ENCODE measurements around the gene ADAMTSL4.
"Not testable (repeated sequence)": the region's sequence is repeated elsewhere in the genome, so short reads cannot be mapped to it uniquely, and the experiment has no call there.

Gene ADAMTSL4

DNA sequence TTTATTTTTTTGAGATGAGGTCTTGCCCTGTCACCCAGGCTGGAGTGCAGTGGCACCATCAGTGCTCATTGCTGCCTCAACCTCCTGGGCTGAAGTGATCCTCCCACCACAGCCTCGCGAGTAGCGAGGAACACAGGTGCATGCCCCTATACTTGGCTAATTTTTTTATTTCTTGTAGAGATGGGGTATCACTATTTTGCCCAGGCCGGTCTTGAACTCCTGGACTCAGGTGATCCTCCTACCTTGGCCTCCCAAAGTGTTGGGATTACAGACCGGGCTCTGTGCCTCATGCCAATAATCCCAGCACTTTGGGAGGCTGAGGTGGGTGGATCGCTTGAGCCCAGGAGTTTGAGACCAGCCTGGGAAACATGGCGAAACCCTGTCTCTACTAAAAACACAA, 32.2 kb downstream of the ADAMTSL4 start:
- not testable (repeated sequence) for DNase-seq (ENCODE audit: low read depth in 2 of 2, low spot score in 1 of 2)

DNA sequence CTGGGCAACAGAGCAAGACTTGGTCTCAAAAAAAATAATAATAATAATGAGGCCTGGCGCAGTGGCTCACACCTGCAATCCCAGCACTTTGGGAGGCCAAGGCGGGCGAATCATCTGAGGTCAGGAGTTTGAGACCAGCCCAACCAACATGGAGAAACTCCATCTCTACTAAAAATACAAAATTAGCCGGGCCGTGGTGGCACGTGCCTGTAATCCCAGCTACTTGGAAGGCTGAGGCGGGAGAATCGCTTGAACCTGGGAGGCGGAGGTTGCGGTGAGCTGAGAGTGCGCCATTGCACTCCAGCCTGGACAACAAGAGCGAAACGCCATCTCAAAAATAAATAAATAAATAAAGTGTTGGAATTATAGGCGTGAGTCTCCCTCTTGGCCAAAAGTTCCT, 32.8 kb downstream of the ADAMTSL4 start:
- not testable (repeated sequence) for DNase-seq (ENCODE audit: low read depth in 2 of 2, low spot score in 1 of 2)

DNA sequence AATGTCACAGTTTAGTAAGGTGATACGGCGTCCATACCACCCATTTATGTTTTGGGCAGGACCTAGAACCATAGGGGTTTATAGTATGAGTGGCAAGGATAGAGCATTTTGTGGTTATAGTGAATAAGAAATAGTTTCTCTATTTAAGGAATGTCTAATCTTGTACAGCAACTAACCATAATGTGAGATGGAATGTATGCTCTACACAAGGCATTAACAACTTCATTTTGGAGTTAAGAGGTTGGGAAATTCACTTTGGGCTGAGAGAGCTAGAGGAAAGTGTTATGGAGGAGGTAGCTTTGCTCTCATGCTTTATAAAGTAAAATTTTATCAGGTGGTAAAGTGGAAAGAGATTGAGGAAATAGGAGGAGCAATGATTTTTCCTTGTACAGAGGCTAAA, 33.2 kb downstream of the ADAMTSL4 start:
- DNase-seq (ENCODE audit: low read depth in 2 of 2, low spot score in 1 of 2), result no peak

DNA sequence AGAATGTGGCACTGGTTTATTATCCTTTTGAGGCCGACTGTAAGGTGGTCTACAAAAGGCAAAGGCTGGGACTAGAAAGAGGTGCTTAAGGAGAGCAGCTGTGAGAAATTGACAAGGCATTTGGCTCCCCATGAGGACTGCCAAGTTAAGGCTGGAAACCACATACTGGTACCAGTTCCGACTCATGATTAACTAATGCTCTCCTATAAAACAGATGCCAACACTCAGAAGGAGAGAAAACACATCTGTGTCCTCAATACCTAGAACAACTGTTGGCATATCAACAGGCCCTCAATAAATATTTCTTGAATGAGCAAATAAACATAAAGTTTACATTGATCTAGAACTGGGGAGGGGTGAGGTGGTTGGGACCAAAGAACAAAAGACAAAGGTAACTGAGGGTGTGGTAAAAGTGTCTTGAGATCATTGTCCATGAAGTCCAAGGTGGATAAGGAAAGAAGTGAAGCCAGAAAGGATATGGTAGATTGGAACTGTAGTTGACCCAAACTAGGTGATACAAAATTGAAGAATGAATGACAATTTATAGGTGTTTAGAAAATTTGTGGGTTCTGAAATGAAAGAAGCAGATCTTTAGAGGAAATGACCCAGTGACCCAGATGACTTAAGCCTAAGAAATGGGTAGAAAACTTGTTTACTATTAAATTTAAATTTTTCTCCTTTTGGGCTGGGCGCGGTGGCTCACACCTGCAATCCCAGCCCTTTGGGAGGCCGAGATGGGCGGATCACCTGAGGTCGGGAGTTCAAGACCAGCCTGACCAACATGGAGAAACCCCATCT, 47.1 kb downstream of the ADAMTSL4 start:
- DNase-seq (ENCODE audit: low read depth in 2 of 2, low spot score in 1 of 2), result no peak

DNA sequence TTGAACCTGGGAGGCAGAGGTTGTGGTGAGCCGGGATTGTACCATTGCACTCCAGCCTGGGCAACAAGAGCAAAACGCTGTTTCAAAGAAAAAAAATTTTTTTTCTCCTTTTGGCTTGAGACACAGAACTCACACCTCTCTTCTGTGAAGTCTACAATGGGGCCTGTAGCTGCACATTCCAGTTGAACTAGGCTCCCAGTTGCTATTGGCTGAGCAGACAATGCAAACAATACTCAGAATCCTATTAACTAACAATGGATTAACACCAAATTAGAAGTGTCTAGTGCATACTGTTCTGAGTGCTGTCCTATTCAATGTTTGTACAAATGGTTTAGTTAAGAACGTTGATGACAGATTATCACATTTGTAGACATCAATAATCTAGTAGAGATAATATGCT, 47.8 kb downstream of the ADAMTSL4 start:
- no peak for DNase-seq (ENCODE audit: low read depth in 2 of 2, low spot score in 1 of 2)

DNA sequence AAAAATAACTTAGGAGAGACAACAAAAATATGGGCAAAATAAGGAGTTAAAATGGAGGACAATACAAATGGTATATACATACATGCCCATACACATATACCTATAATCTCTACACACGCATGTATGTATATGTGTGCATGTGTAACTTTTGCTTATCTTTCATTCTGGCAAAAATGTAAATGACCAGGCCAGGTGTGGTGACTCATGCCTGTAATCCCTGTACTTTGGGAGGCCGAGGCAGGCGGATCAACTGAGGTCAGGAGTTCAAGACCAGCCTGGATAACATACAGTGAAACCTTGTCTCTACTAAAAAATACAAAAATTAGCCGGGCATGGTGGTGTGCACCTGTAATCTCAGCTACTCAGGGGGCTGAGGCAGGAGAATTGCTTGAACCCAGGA, 49.1 kb downstream of the ADAMTSL4 start:
- not testable (repeated sequence) for DNase-seq (ENCODE audit: low read depth in 2 of 2, low spot score in 1 of 2)

DNA sequence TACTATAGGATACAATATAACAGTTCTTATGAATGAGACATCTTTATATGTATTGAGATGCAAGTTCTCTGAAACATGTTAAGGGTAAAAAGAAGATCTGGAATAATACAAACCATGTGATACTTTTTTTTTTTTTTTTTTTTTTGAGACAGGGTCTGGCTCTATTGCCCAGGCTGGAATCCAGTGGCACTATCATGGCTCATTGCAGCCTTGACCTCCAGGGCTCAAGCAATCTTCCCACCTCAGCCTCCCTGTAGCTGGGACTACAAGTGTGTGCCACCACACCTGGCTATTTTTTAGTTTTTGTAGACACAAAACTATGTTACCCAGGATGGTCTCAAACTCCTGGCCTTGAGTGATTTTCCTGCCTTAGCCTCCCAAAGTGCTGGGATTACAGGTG, 52.3 kb downstream of the ADAMTSL4 start:
- no peak for DNase-seq (ENCODE audit: low read depth in 2 of 2, low spot score in 1 of 2)

DNA sequence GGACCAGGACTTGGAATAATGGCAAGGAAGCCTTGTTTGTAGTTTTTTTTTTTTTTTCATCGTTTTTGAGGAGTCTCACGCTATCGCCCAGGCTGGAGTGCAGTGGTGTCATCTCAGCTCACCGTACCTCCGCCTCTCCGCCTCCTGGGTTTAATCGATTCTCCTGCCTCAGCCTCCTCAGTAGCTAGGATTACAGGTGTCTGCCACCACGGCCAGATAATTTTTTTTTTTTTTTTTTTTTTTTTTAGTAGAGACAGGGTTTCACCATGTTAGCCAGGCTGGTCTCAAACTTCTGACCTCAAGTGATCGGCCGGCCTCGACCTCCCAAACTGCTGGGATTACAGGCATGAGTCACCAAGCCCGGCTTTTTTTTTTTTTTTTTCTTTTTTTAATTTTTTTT, 53.2 kb downstream of the ADAMTSL4 start:
- DNase-seq (ENCODE audit: low read depth in 2 of 2, low spot score in 1 of 2), result not testable (repeated sequence)

DNA sequence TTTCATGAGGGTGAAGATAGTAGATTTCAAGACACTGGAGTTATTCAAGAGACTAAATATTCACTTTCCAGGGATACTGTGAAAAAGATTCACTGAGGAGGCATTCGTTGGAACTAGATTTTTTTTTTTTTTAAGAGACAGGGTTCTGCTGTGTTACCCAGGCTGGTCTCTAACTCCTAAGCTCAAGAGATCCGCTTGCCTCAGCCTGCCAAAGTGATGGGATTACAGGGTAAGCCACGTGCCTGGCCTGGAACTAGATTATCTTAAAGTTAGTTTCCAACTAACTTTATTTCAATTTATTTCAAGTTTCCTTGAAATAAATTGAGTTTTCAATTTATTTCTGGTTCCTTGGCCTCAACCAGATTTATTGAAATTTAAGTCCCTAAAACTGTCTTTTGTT, 54.5 kb downstream of the ADAMTSL4 start:
- no peak for DNase-seq (ENCODE audit: low read depth in 2 of 2, low spot score in 1 of 2)

DNA sequence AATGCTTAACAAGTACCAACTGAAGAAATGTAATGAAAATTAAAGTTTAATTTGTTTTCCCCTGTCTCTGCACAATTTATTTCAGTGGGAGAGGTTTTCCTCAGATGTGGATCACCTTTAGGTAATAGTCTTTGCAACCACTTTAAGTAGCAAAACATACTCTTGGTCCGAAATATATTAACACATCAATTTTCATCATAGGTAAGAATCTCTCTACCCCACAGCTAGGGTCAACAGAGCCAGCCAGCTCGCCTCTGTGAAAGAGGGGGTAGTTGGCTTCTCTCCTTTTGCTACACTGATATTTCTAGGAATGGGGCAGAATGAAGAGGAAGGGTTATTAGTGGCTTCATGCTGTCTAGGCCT, 55.0 kb downstream of the ADAMTSL4 start:
- no peak for DNase-seq (ENCODE audit: low read depth in 2 of 2, low spot score in 1 of 2)

DNA sequence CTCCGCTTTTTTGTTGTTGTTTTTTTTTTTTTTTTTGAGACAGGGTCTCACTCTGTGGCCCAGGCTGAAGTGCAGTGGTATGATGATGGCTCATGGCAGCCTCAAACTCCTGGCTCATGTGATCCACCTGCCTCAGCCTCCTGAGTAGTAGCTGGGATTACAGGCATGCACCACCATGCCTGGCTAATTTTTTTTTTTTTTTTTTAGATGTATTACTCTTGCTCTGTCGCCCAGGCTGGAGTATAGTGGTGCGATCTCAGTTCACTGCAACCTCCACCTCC, 56.2 kb downstream of the ADAMTSL4 start:
- DNase-seq (ENCODE audit: low read depth in 2 of 2, low spot score in 1 of 2), result not testable (repeated sequence)

DNA sequence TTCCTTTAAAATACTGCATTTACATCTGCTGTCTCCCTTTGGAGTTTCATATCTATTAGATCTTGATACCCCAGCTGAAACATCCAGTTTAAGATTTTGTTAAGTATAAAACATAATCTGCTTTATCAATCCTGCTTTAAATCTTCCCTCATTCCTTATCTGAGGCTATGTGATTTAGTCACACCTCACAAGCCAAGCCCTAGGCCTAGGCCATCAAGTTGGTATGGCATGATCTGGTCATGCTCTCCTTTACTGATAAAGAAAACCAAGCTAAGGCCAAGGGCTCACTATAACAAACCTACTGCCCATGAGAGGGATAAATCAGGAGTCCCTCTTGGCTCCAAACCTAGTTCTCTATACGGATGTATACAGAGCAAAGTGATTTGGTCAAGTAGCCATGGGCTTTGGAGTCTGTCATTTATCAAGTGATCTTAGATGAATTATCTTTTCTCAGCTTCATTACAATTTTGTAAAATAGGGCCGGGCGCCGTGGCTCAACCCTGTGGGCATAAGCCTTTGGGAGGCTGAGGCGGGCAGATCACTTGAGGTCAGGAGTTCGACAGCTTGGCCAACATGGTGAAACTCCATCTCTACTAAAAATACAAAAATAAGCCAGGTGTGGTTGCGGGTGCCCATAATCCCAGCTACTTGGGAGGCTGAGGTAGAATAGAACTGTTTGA, 57.4 kb downstream of the ADAMTSL4 start:
- no peak for DNase-seq (ENCODE audit: low read depth in 2 of 2, low spot score in 1 of 2)

DNA sequence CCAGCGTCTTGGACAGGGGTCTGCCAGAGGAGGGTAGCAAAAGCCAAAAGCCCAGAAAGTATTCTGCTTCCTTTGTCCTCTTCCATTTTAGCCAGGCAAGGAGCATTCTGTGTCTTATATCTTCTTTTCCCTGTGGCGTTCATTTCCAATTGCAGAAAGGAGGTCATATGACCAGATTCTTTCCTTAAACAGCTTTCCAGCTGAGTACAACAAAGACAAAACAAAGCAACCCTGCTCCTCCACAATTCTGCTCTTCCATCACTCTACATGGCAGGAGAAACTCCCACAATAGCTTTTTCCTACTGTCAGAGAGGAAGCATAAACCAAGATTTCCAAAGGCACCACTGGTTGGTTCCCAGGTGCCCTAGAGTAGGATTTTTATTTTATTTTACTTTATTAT, 60.5 kb downstream of the ADAMTSL4 start:
- DNase-seq (ENCODE audit: low read depth in 2 of 2, low spot score in 1 of 2), result no peak
